Measurements from ENCODE around the gene GSTA4. TPM values are rescaled to one million over a fixed set of nuclear protein-coding genes. Genes with fewer than 3 reads are reported as not detected.
"Not testable (repeated sequence)": the region's sequence is repeated elsewhere in the genome, so short reads cannot be mapped to it uniquely, and the experiment has no call there.

Gene GSTA4
- total RNA-seq, 1 experiment from 2014 or later: 19.2 TPM

- no peak for DNase-seq (ENCODE audit: low spot score)
Observed at GRCh38 chr6:52976149-52976548, 18.9 kb downstream of the GSTA4 start.

- DNase-seq (ENCODE audit: low spot score): no peak
Observed at GRCh38 chr6:52975580-52975979, 19.5 kb downstream of the GSTA4 start.

GRCh38 chr6:52972989-52973388 is 22.1 kb downstream of the GSTA4 start:
- no peak for DNase-seq (ENCODE audit: low spot score)

GRCh38 chr6:52969359-52969758 is 25.7 kb downstream of the GSTA4 start:
- DNase-seq (ENCODE audit: low spot score): no peak

GRCh38 chr6:52966101-52966500 is 29.0 kb downstream of the GSTA4 start:
- DNase-seq (ENCODE audit: low spot score): no peak

- DNase-seq (ENCODE audit: low spot score): no peak
Observed at GRCh38 chr6:52965380-52965779, 29.7 kb downstream of the GSTA4 start.

GRCh38 chr6:52964318-52964717 is 30.8 kb downstream of the GSTA4 start:
- no peak for DNase-seq (ENCODE audit: low spot score)

GRCh38 chr6:52962701-52963100 is 32.4 kb downstream of the GSTA4 start:
- DNase-seq (ENCODE audit: low spot score): no peak

- DNase-seq (ENCODE audit: low spot score): not testable (repeated sequence)
Observed at GRCh38 chr6:52961022-52961421, 34.1 kb downstream of the GSTA4 start.

- DNase-seq (ENCODE audit: low spot score): not testable (repeated sequence)
Observed at GRCh38 chr6:52960211-52960610, 34.9 kb downstream of the GSTA4 start.

- no peak for DNase-seq (ENCODE audit: low spot score)
Observed at GRCh38 chr6:52958546-52959255, 36.4 kb downstream of the GSTA4 start.

GRCh38 chr6:52955871-52956270 is 39.2 kb downstream of the GSTA4 start:
- no peak for DNase-seq (ENCODE audit: low spot score)

- DNase-seq (ENCODE audit: low spot score): no peak
Observed at GRCh38 chr6:52953911-52954839, 40.9 kb downstream of the GSTA4 start.

GRCh38 chr6:52946306-52946705 is 48.8 kb downstream of the GSTA4 start:
- DNase-seq (ENCODE audit: low spot score): no peak

GRCh38 chr6:52942821-52943220 is 52.3 kb downstream of the GSTA4 start:
- DNase-seq (ENCODE audit: low spot score): not testable (repeated sequence)

GRCh38 chr6:52942221-52942620 is 52.9 kb downstream of the GSTA4 start:
- no peak for DNase-seq (ENCODE audit: low spot score)

- no peak for DNase-seq (ENCODE audit: low spot score)
Observed at GRCh38 chr6:52937908-52938307, 57.2 kb downstream of the GSTA4 start.

GRCh38 chr6:52933778-52934177 is 61.3 kb downstream of the GSTA4 start:
- DNase-seq (ENCODE audit: low spot score): no peak

- no peak for DNase-seq (ENCODE audit: low spot score)
Observed at GRCh38 chr6:52931351-52931750, 63.7 kb downstream of the GSTA4 start.

GRCh38 chr6:52929321-52930164 is 65.5 kb downstream of the GSTA4 start:
- DNase-seq (ENCODE audit: low spot score): peak; percentile 85

All from H4 (cell line).